ENCODE data around the gene PAPSS1.

GRCh38 chr4:107712236-107712635 lies 7.8 kb downstream of the PAPSS1 start:
- TF ChIP-seq EZH2 (IDR thresholded peaks at IDR 0.05; ENCODE audit: borderline replicate concordance, low read depth, low read length, severe bottlenecking) (no peak), CTCF (IDR thresholded peaks at IDR 0.05; ENCODE audit: extremely low read depth in 1 of 2, insufficient read depth in 1 of 2, low read depth in 1 of 2, low read length in 2 of 2) (no peak), POLR2A (IDR thresholded peaks at IDR 0.05; ENCODE audit: low read depth, low read length) (no peak), GATA2 (IDR thresholded peaks at IDR 0.05; ENCODE audit: insufficient read depth, insufficient read length, low read depth, low read length) (no peak), POLR2AphosphoS5 (IDR thresholded peaks at IDR 0.05; ENCODE audit: insufficient read depth, low read depth, low read length) (no peak)
